HepG2 (cell line): ENCODE results near the gene ETV1. TPM values are rescaled to one million over a fixed set of nuclear protein-coding genes. Genes with fewer than 3 reads are reported as not detected.

Experiments
- ATAC-seq: fragments of 200-7000 bp; cut with Tn5 transposase; 3 replicates; pipeline ENCODE4 v1.9.1; 2020; ENCODE audit warnings: mild to moderate bottlenecking, moderate library complexity
- BruUV-seq: library from RNA; stranded (reverse); fragments of 400-500 nt; replicated peaks from 2 replicates; lab custom pipeline; 2021; lab: Mats Ljungman, UMichigan
- CTCF ChIA-PET: fragments of 300-600 bp; formaldehyde crosslinking; extraction: SDS; loops from one replicate; lab custom pipeline; 2021; ENCODE audit warnings: low total read pairs, inconsistent platforms, low intra/inter-chr PET ratio; lab: Yijun Ruan, JAX
- POLR2A ChIA-PET: fragments of 350-600 bp; sonication (Branson Sonifier 250); formaldehyde crosslinking; loops from one replicate; lab custom pipeline; 2020; ENCODE audit warnings: antibody characterized with exemption, inconsistent platforms; lab: Yijun Ruan, JAX
- DNase-seq: peaks from one replicate; pipeline ENCODE4 v3.0.0-alpha.2; 2015; ENCODE audit warnings: low spot score
- FAIRE-seq: peaks from 3 replicates; lab custom pipeline; 2011; peaks lifted over from hg19 to GRCh38; lab: Jason Lieb, UNC
- H2AFZ ChIP-seq: one replicate; pipeline ENCODE4 v1.6.1; 2011; ENCODE audit warnings: low read length, inconsistent platforms
- H3K27ac ChIP-seq: fragments of 300-600 bp; 3 replicates; pipeline ENCODE4 v1.8.0; 2011; ENCODE audit warnings: mixed run types, mild to moderate bottlenecking, mixed read lengths, low read length, inconsistent platforms; ENCODE audit not compliant: insufficient read depth; ENCODE audit errors: extremely low read length
- H3K27me3 ChIP-seq, 2 experiments: fragments of 200-600 bp in 1 of 2; 2 replicates in 1 of 2; 3 replicates in 1 of 2; pipeline versions ENCODE4 v1.6.0 to v1.8.0; 2011; ENCODE audit warnings: low read length in 2 of 2, mild to moderate bottlenecking in 2 of 2, moderate library complexity in 2 of 2, inconsistent platforms in 1 of 2; ENCODE audit not compliant: insufficient read depth in 2 of 2, control insufficient read depth in 1 of 2
- H3K36me3 ChIP-seq, 2 experiments: fragments of 200-600 bp in 1 of 2; replicated peaks in 1 of 2; 2 replicates in 1 of 2; 3 replicates in 1 of 2; pipeline versions ENCODE4 v1.5.1 to v1.8.0; 2011; ENCODE audit warnings: low read length in 2 of 2, inconsistent platforms in 1 of 2; ENCODE audit not compliant: insufficient read depth in 2 of 2, control insufficient read depth in 1 of 2
- H3K4me1 ChIP-seq: 2 replicates; pipeline ENCODE4 v1.5.1; 2012; ENCODE audit warnings: low read length, inconsistent platforms; ENCODE audit not compliant: insufficient read depth
- H3K4me2 ChIP-seq: 2 replicates; pipeline ENCODE4 v1.6.0; 2011; ENCODE audit warnings: low read depth, low read length, inconsistent platforms
- H3K4me3 ChIP-seq, 3 experiments: fragments of 200-600 bp in 1 of 3; sonication (generic), shearing (Covaris generic) in 1 of 3; replicated peaks in 1 of 3; 2 replicates each; pipeline ENCODE4 v1.5.1; 2011 to 2016; ENCODE audit warnings: low read length in 3 of 3, inconsistent platforms in 2 of 3, low read depth in 2 of 3, mild to moderate bottlenecking in 2 of 3, control low read depth in 1 of 3, mixed read lengths in 1 of 3; ENCODE audit not compliant: insufficient read depth in 1 of 3
- H3K79me2 ChIP-seq: one replicate; pipeline ENCODE4 v1.6.1; 2011; ENCODE audit warnings: low read length, inconsistent platforms; ENCODE audit not compliant: insufficient read depth
- H3K9ac ChIP-seq: 2 replicates; pipeline ENCODE4 v1.6.0; 2011; ENCODE audit warnings: mild to moderate bottlenecking, low read depth, low read length, inconsistent platforms; ENCODE audit not compliant: insufficient read depth
- H3K9me3 ChIP-seq: 2 replicates; pipeline ENCODE4 v1.5.1; 2012; ENCODE audit warnings: mild to moderate bottlenecking, low read length
- H4K20me1 ChIP-seq: 2 replicates; pipeline ENCODE4 v1.6.0; 2011; ENCODE audit warnings: inconsistent platforms, mild to moderate bottlenecking, low read length, moderate library complexity; ENCODE audit not compliant: insufficient read depth
- AHR ChIP-seq: IDR thresholded peaks from 2 replicates; pipeline ENCODE4 v1.6.1; 2018; ENCODE audit warnings: missing genetic modification reagents, missing compliant biosample characterization
- ATF5 ChIP-seq: sonication (generic); formaldehyde crosslinking; IDR thresholded peaks from 2 replicates; pipeline ENCODE4 v1.4.0; 2020; ENCODE audit warnings: mild to moderate bottlenecking, low read depth, missing genetic modification reagents
- ATM ChIP-seq: fragments of 450-650 bp; IDR thresholded peaks from 2 replicates; pipeline ENCODE4 v1.7.1; 2017; ENCODE audit warnings: mild to moderate bottlenecking, borderline replicate concordance
- FOXJ3 ChIP-seq: sonication (generic); formaldehyde crosslinking; IDR thresholded peaks from 2 replicates; pipeline ENCODE4 v1.4.0; 2020; ENCODE audit warnings: missing genetic modification reagents, mild to moderate bottlenecking, borderline replicate concordance
- HBP1 ChIP-seq: IDR thresholded peaks from 2 replicates; pipeline ENCODE4 v1.6.1; 2016; ENCODE audit warnings: low read depth, control low read depth
- IRX3 ChIP-seq: sonication (generic); formaldehyde crosslinking; IDR thresholded peaks from 2 replicates; pipeline ENCODE4 v1.8.1; 2023; ENCODE audit warnings: mild to moderate bottlenecking, low read depth, missing genetic modification reagents, borderline replicate concordance
- NFE2L2 ChIP-seq: fragments of 150-350 bp; IDR thresholded peaks from 2 replicates; pipeline ENCODE4 v1.6.1; 2014; ENCODE audit warnings: low read length
- PBX3 ChIP-seq: sonication (generic); formaldehyde crosslinking; IDR thresholded peaks from 2 replicates; pipeline ENCODE4 v1.8.1; 2023; ENCODE audit warnings: missing genetic modification reagents, inconsistent platforms, borderline replicate concordance
- REPIN1 ChIP-seq: sonication (generic); formaldehyde crosslinking; IDR thresholded peaks from 2 replicates; pipeline ENCODE4 v1.8.0; 2022; ENCODE audit warnings: missing genetic modification reagents, low read depth, mild to moderate bottlenecking, borderline replicate concordance
- REXO4 ChIP-seq: sonication (generic); formaldehyde crosslinking; IDR thresholded peaks from 2 replicates; pipeline ENCODE4 v1.8.0; 2022; ENCODE audit warnings: missing genetic modification reagents, mild to moderate bottlenecking, borderline replicate concordance
- TOPORS ChIP-seq: sonication (generic); formaldehyde crosslinking; IDR thresholded peaks from 2 replicates; pipeline ENCODE4 v1.8.0; 2023; ENCODE audit warnings: mild to moderate bottlenecking, missing genetic modification reagents
- ZNF260 ChIP-seq: sonication (generic); formaldehyde crosslinking; IDR thresholded peaks from 2 replicates; pipeline ENCODE4 v1.4.0; 2020; ENCODE audit warnings: missing genetic modification reagents, low read depth, mild to moderate bottlenecking, borderline replicate concordance
- ZNF280D ChIP-seq: sonication (generic); formaldehyde crosslinking; IDR thresholded peaks from 2 replicates; pipeline ENCODE4 v1.5.1; 2020; ENCODE audit warnings: mild to moderate bottlenecking, missing genetic modification reagents
- ZNF3 ChIP-seq: IDR thresholded peaks from 2 replicates; pipeline ENCODE4 v1.7.0; 2017; ENCODE audit warnings: inconsistent platforms
- WGBS: methylation state at CpG from one replicate; pipeline ENCODE4 v1.1.6; 2017; ENCODE audit warnings: low lambda C conversion rate; 5-methylcytosine and 5-hydroxymethylcytosine counted together
- in situ Hi-C: cut with HindIII; loops from 2 replicates; pipeline ENCODE4 v1.10.0; 2017; ENCODE audit warnings: low pct_unique_long_range_greater_than_20kb; ENCODE audit not compliant: extremely low pct_ligation_motif_present
- intact Hi-C: fragments of 100-400 bp; cut with micrococcal nuclease; formaldehyde crosslinking; loops from one replicate; pipeline ENCODE4 v1.10.0; 2022; ENCODE audit not compliant: unreplicated experiment
- polyA plus RNA-seq, 8 experiments: library from polyadenylated mRNA; depleted of rRNA in 3 of 8; stranded (reverse) in 7 of 8; unstranded in 1 of 8; fragments of >200 nt; fragmentation: Illumina TruSeq in 4 of 8; extraction: Trizol in 4 of 8; gene quantifications; 2 replicates each; pipeline versions ENCODE4 v1.2.1 to v1.2.3, GENCODE V29; 2011 to 2016; ENCODE audit warnings: low read depth in 4 of 8, missing spikeins in 1 of 8, mixed read lengths in 1 of 8; ENCODE audit not compliant: insufficient read depth in 1 of 8
- total RNA-seq, 5 experiments: library from RNA; depleted of rRNA; stranded (reverse); fragments of >200 nt; fragmentation: Illumina TruSeq; extraction: Trizol; gene quantifications; 2 replicates each; pipeline ENCODE4 v1.2.3, GENCODE V29; 2016; ENCODE audit warnings: low read depth in 1 of 5

Gene ETV1
- total and polyA plus RNA-seq, 2 of the 13 experiments (the other 11 are each of a cell fraction or from before 2014, with no cell fraction given) = 0.04 to 0.24 TPM

- Histone ChIP-seq H4K20me1 (no peaks in the 10 kb centered on the region), H3K79me2 (no peaks in the 10 kb centered on the region), H3K27me3 (no peaks in the 10 kb centered on the region; a peak in 1 of 5 replicates), H3K4me1 (peaks cover 28% of the 10 kb centered on the region; the same call in 1 of the 2 replicates), H3K4me3 (no peak overlapping the region), H3K4me2 (no peak overlapping the region), H3K27ac (no peak overlapping the region), H2AFZ (peak overlapping the region; percentile 5), H3K9me3 (no peaks in the 10 kb centered on the region), H3K36me3 (no peaks in the 10 kb centered on the region), H3K9ac (no peak overlapping the region)
- CTCF ChIA-PET = no interaction called here
- in situ Hi-C loops (no loop called here), intact Hi-C loops (no loop called here)
- POLR2A ChIA-PET = no interaction called here
- no peak for TF ChIP-seq REPIN1 (CRISPR knock-in tag)
- TF ChIP-seq IRX3 = no peak
- no peak for TF ChIP-seq ZNF280D
- no peak for TF ChIP-seq FOXJ3 (CRISPR knock-in tag)
- TF ChIP-seq AHR (CRISPR knock-in tag) = no peak
- no peak for TF ChIP-seq REXO4 (CRISPR knock-in tag)
- TF ChIP-seq ZNF260 (CRISPR knock-in tag) = no peak
- TF ChIP-seq ATM = no peak
- no peak for TF ChIP-seq NFE2L2
- no peak for TF ChIP-seq ZNF3 (CRISPR knock-in tag)
- TF ChIP-seq ATF5 (CRISPR knock-in tag) = no peak
- no peak for TF ChIP-seq HBP1 (CRISPR knock-in tag)
- TF ChIP-seq TOPORS (CRISPR knock-in tag) = no peak
- no peak for TF ChIP-seq PBX3 (CRISPR knock-in tag)
- WGBS = 82% methylated on average over 12 of the region's 12 CpGs
- FAIRE-seq = no peak
- BruUV-seq = no TSS peak
- no peak for DNase-seq
- no peak for ATAC-seq
These were observed 2.5 kb upstream of the ETV1 start for GRCh38 chr7:13991791-13992595.
